Cardiac septum (tissue), 1 donor: Measurements from ENCODE around the gene MUC6. TPM values are rescaled to one million over a fixed set of nuclear protein-coding genes. Genes with fewer than 3 reads are reported as not detected.

Experiments used
- DNase-seq: peaks from one replicate; pipeline ENCODE4 v3.0.0-alpha.2; 2020; ENCODE audit warnings: low spot score
- intact Hi-C: fragments of 100-400 bp; cut with DNase I; formaldehyde crosslinking; loops from one replicate; pipeline ENCODE4 v1.14.0; 2022
- total RNA-seq: library from RNA; stranded (reverse); fragmentation: NEBNext Ultra II Directional; extraction: Animal tissue kit (Norgen Biotek cat#: 25700); gene quantifications from one replicate; pipeline ENCODE4 v1.2.1, GENCODE V29; 2021
- donor health status: DM: no; HTN: no; CAD: no.

MUC6 gene
- total RNA-seq, 1 donor from 2014 or later: not detected

DNA sequence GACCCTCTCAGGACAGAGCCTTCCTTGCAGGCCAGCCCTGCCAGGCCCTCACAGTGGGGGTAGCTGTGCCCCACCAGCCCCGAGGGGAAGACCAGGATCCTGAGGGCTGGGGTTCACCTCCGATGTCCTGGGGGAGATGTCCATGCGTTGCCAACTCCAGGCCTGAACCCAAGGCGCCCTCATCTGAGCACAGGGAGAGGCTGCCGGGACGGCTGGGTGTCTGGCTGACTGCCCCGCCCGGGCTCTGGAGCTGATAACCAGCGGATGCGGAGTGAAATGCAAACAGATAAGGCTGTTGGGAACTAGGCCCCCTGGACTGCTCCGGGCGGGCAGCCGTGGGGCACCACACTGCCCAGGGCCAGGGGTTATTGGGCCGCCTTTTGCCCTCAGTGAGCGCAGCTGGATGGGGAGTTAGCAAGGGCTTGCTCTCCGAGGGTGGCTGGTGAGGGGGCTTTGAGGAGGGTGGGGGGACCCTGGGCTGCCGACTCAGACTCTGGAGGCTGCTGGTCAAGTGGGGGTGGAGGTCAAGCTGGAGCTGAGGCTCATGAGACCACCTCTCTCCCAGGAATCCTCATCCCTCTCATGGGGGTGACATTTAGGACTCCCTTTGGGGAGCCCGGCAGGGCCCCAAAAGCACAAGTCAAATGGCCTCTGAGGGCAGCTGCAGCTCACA, 5.6 kb upstream of the MUC6 start:
- intact Hi-C loops: no loop called here
- DNase-seq: no peak

- intact Hi-C loops: no loop called here
- DNase-seq: no peak
Measured at GRCh38 chr11:1041471-1041870, 5.0 kb upstream of the MUC6 start.

- no peak for DNase-seq
- intact Hi-C loops: no loop called here
Measured at GRCh38 chr11:1041149-1041467, 4.6 kb upstream of the MUC6 start.

DNA sequence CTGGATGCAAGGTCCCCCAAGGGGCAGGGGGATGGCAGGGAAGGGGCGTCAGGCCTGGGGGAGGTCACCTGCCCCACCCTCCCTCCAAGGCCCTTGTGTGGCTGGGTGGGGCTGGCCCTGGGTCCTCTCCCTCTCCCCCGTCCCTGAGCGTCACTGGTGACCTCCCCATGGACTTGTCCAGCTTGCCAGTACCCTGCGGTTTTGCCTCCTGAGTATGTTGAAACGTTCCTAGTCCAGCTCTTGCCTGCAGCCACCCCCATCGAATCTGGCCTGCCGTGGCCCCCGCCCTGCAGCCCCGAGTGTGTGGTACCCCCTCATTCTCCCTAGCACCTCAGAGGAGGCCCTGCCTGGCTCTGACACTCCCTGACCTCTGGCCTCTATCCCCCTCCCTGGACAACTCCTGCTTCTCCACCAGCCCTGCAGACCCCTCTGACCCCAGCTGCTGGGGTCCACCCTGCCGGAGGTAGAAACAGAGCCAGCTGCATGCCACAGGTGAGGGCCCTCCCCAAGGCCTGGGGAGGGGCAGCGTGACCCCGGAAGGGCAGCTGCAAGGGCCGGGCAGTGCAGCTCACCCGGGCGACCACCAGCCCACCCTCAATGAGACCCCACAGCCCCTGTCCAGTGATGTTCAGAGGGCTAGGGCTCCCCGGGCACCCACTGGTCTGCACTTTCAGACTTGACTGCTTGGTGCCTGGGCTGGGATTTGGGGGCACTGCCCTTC, 4.1 kb upstream of the MUC6 start:
- no peak for DNase-seq
- intact Hi-C loops: no loop called here

GRCh38 chr11:1039481-1040427, 3.2 kb upstream of the MUC6 start:
- no peak for DNase-seq
- intact Hi-C loops: no loop called here

GRCh38 chr11:1038921-1039320, 2.4 kb upstream of the MUC6 start:
- DNase-seq: no peak
- intact Hi-C loops: no loop called here

DNA sequence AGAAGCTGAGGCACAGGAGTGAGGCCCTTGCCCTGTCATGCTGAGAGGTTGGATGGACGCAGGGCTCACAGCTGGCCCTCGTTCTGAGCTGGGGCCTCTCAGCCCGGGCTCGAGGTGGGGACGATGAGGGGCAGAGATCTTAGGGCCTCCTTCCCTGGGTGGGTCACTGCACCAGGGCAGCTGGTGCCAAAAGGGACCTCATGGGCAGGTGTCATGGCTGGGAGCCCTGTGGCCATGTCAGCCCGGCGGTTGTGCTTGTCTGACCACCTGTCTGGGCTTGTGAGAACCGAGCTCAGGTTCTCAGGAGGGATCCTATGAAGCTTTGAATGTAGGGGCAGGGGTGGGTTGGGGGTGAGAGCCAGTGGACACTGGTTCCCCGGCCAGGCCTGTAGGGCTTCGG, 1.8 kb upstream of the MUC6 start:
- intact Hi-C loops: no loop called here
- DNase-seq: no peak

DNA sequence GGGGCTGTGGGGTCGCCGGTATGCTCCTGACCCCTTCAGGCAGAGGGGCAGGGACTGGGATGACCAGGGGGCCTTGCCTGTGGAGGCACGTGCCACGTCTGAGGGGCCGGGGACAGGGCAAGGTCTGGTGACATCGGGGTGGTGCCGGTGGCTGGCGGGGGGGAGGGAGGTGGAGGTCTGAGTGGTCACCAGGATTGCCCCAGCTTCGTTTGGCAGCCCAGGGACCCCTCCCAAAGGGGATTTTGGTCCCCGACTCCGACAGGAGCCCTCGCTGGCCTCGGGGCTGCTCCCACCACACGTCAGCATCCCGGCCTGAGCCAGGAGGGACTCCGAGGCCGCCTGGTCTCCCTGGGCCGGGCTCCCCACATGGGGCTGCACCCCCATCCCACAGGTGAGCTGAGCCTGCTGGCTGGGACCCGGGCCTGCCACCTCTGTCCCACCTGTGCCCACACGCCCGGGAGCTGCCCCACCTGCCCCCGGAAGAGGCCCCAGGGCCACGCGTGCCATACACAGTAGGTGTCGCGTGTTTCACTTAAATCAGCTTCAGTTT, 1.1 kb upstream of the MUC6 start:
- no peak for DNase-seq
- intact Hi-C loops: no loop called here

GRCh38 chr11:1036931-1037330, 413 bp upstream of the MUC6 start:
- intact Hi-C loops: no loop called here
- no peak for DNase-seq

DNA sequence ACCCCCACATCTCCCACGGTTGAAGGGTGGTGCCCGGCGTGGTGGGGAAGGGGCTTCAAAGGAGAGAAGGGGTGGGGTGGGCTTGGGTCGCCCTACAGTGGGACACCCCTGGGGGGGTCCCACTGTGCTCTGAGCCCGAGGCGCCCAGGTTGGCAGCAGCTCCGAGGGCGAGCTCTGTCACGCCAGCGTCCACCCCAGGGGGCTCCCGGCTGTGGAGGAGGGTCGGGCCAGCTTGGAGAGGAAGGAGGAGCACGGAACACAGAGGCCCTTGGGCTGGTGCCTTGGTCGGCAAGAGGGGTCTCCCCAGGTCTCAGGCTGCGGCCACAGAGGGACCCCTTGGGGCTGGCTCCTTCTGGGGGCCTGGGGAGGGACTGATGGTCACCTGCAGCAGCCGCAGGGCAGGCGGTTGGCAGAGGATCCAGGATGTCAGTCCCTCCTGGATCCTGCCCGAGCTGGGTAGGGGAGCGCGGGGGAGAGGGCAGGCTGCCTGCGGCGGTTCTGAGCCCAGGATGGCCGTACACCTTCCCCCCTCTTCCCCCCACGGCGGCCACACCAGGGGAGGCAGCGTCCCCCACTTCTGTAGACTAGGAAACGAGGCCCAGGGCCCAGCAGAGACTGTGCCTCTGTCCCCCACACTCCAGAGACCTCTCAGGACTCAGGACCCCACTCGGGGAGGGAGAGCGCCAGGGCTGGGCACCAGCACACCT, 788 bp downstream of the MUC6 start:
- intact Hi-C loops: no loop called here

GRCh38 chr11:1034456-1035295, 1.8 kb downstream of the MUC6 start:
- intact Hi-C loops: no loop called here
- DNase-seq: no peak

More for the DNA sequence above, 788 bp downstream of the MUC6 start:
- no peak for DNase-seq

DNA sequence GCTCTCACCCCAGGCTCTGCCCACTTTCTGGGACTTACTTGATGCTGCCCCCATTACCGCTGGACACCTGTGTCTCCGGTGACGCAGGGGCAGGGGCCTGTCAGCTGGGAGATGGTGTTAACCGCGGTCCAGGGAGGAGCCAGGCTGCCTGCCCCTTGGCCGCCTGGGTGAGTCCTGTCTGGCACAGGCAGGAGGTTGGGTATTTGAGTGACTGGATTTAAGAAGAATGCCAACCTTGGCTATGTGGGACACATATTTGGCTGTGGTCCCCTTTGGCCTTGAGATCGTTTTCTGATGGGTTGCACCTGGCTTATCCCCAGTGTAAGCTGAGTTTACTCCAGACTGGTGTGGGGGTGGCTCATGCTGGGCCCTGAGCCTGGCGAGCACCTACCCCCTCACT, 2.5 kb downstream of the MUC6 start:
- no peak for DNase-seq
- intact Hi-C loops: no loop called here

- intact Hi-C loops: no loop called here
- no peak for DNase-seq
Measured at GRCh38 chr11:1033016-1033798, 3.3 kb downstream of the MUC6 start.

DNA sequence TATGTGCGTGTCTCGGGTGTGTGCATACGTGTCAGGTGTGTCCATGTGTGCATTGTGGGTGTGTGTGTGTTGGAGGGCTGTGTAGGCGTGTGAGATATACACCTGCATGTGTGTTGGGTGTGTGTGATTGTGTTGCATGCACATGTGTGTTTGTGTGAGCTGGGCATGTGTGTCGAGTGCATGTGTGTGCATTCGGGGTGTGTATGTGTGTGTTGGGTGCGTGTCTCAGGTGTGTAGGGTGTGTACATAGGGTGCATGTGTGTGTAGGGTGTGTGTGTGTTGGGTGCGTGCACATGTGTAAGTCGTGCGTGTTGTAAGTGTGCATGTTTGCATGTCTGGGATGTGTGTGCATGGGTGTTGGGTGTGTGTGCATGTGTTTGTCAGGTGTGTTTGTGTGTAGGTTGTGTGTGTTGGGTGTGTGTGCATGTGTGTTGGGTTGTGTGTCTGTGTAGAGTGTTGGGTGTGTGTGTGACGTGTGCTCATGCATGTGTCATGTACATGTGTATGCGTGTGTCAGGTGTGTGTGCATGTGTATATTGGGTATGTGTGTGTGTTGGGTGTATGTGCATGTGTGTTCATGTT, 4.1 kb downstream of the MUC6 start:
- intact Hi-C loops: no loop called here

GRCh38 chr11:1031121-1031899, 5.2 kb downstream of the MUC6 start:
- intact Hi-C loops: no loop called here
- DNase-seq: no peak

More for the DNA sequence above, 4.1 kb downstream of the MUC6 start:
- no peak for DNase-seq

GRCh38 chr11:1030556-1030955, 6.0 kb downstream of the MUC6 start:
- intact Hi-C loops: no loop called here
- no peak for DNase-seq

- intact Hi-C loops: no loop called here
Measured at GRCh38 chr11:1030086-1030485, 6.4 kb downstream of the MUC6 start.

More at GRCh38 chr11:1030086-1030485, 6.4 kb downstream of the MUC6 start:
- DNase-seq: no peak
